AG04450 (cell line): ENCODE measurements around the gene ADAMTS2. TPM values are rescaled to one million over a fixed set of nuclear protein-coding genes. Genes with fewer than 3 reads are reported as not detected.

Source experiments
- CTCF ChIA-PET: fragments of 300-600, 350-600 bp; formaldehyde crosslinking; extraction: SDS; loops from one replicate; lab custom pipeline; 2022; ENCODE audit warnings: antibody characterized with exemption, inconsistent platforms; lab: Charles Lee
- POLR2A ChIA-PET: fragments of 350-600 bp; formaldehyde crosslinking; extraction: SDS; loops from one replicate; lab custom pipeline; 2021; ENCODE audit warnings: antibody characterized with exemption, inconsistent platforms; lab: Yijun Ruan, JAX
- DNase-seq: peaks from one replicate; pipeline ENCODE4 v3.0.0-alpha.2; 2011; ENCODE audit warnings: low read depth, low spot score
- H3K27ac ChIP-seq: one replicate; pipeline ENCODE4 v1.5.1; 2012; ENCODE audit warnings: low read depth, low read length, control low read depth
- H3K27me3 ChIP-seq: one replicate; pipeline ENCODE4 v1.6.0; 2012; ENCODE audit warnings: low read length; ENCODE audit not compliant: control insufficient read depth, insufficient read depth
- H3K4me3 ChIP-seq: 2 replicates; pipeline ENCODE4 v1.5.1; 2011; ENCODE audit warnings: mild to moderate bottlenecking, low read depth, low read length, control low read depth
- H3K9me3 ChIP-seq: 2 replicates; pipeline ENCODE4 v1.5.1; 2012; ENCODE audit warnings: low read length; ENCODE audit not compliant: control insufficient read depth, insufficient read depth
- CTCF ChIP-seq: IDR thresholded peaks from 2 replicates; pipeline ENCODE4 v1.5.1; 2011; ENCODE audit warnings: low read depth, low read length, control low read depth, inconsistent platforms
- polyA plus RNA-seq: library from polyadenylated mRNA; depleted of rRNA; stranded (reverse); fragments of >200 nt; gene quantifications from 2 replicates; pipeline ENCODE4 v1.2.3, GENCODE V29; 2011

The ADAMTS2 gene
- polyA plus RNA-seq, 1 experiment: 22.6 TPM

GRCh38 chr5:179122411-179123108, 222.7 kb downstream of the ADAMTS2 start:
- ChIA-PET POLR2A (no interaction called here), CTCF (no interaction called here)
- peaks cover 87% of the 10 kb centered on the region for H3K9me3 ChIP-seq
- H3K27ac ChIP-seq: no peak overlapping the region
- no peak overlapping the region for H3K4me3 ChIP-seq
- no peak for TF ChIP-seq CTCF
- H3K27me3 ChIP-seq: no peaks in the 10 kb centered on the region
- DNase-seq: no peak

- Histone ChIP-seq H3K4me3 (no peak overlapping the region), H3K9me3 (peaks cover 87% of the 10 kb centered on the region), H3K27ac (no peak overlapping the region), H3K27me3 (no peaks in the 10 kb centered on the region)
- POLR2A ChIA-PET: no interaction called here
- TF ChIP-seq CTCF: no peak
- no peak for DNase-seq
- CTCF ChIA-PET: no interaction called here
Measured at GRCh38 chr5:179121667-179122111, 223.6 kb downstream of the ADAMTS2 start.

- no peak overlapping the region for H3K4me3 ChIP-seq
- no peak overlapping the region for H3K27ac ChIP-seq
- no peak for DNase-seq
- peaks cover 86% of the 10 kb centered on the region for H3K9me3 ChIP-seq
- no peak for TF ChIP-seq CTCF
- ChIA-PET POLR2A (no interaction called here), CTCF (no interaction called here)
- H3K27me3 ChIP-seq: no peaks in the 10 kb centered on the region
Measured at GRCh38 chr5:179120951-179121666, 224.2 kb downstream of the ADAMTS2 start.

- H3K4me3 ChIP-seq: no peak overlapping the region
- ChIA-PET CTCF (no interaction called here), POLR2A (no interaction called here)
- no peak overlapping the region for H3K27ac ChIP-seq
- no peak for TF ChIP-seq CTCF
- no peaks in the 10 kb centered on the region for H3K27me3 ChIP-seq
- DNase-seq: no peak
- H3K9me3 ChIP-seq: peaks cover 86% of the 10 kb centered on the region
Measured at GRCh38 chr5:179120421-179120861, 224.8 kb downstream of the ADAMTS2 start.
